ENCODE data around the gene GRM7. TPM values are rescaled to one million over a fixed set of nuclear protein-coding genes. Genes with fewer than 3 reads are reported as not detected.

The GRM7 gene
- total RNA-seq, 1 experiment from 2014 or later = not detected

DNA sequence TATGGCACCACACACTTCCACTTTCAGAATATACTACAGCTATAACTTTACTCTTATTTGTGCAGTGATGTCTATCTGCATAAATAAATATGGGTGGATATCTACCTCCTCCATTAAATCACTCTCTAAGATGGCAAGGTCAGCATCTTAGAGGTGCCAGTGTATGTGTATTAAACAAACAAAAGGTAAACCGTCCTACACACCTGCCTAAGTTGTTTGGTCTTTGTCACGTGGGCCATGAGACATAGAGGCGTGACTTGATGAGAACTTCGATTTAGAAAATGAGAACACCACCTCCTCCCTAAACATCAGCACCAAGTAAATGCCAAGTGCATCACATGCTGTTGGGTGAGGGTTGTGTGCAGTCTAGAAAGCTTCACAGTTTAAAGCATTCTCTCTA is 310.6 kb downstream of the GRM7 start:
- intact Hi-C loops (cut with micrococcal nuclease; ENCODE audit: unreplicated experiment) = no loop called here
- POLR2A ChIA-PET (ENCODE audit: low non-redundant PET) = no interaction called here
- Histone ChIP-seq H3K4me3 (ENCODE audit: low read depth, low read length, poor library complexity, severe bottlenecking) (no peak overlapping the region), H3K36me3 (ENCODE audit: insufficient read depth, low read length, poor library complexity, severe bottlenecking) (no peaks in the 10 kb centered on the region), H3K27ac (ENCODE audit: low read depth, low read length, poor library complexity, severe bottlenecking) (no peak overlapping the region), H3K9me3 (ENCODE audit: low read depth, low read length, poor library complexity, severe bottlenecking) (no peaks in the 10 kb centered on the region), H3K27me3 (replicated peaks; ENCODE audit: insufficient read depth, low read depth, low read length, poor library complexity) (no peaks in the 10 kb centered on the region), H3K4me1 (ENCODE audit: insufficient read depth, low read length, poor library complexity, severe bottlenecking) (no peaks in the 10 kb centered on the region)
- no TSS peak for BruUV-seq (replicated peaks)
- no peak for DNase-seq (ENCODE audit: low spot score)
- no peak for TF ChIP-seq EZH2 (IDR thresholded peaks at IDR 0.05; ENCODE audit: borderline replicate concordance, low read depth, low read length, poor library complexity, severe bottlenecking)
- TF ChIP-seq, protein P1, sequence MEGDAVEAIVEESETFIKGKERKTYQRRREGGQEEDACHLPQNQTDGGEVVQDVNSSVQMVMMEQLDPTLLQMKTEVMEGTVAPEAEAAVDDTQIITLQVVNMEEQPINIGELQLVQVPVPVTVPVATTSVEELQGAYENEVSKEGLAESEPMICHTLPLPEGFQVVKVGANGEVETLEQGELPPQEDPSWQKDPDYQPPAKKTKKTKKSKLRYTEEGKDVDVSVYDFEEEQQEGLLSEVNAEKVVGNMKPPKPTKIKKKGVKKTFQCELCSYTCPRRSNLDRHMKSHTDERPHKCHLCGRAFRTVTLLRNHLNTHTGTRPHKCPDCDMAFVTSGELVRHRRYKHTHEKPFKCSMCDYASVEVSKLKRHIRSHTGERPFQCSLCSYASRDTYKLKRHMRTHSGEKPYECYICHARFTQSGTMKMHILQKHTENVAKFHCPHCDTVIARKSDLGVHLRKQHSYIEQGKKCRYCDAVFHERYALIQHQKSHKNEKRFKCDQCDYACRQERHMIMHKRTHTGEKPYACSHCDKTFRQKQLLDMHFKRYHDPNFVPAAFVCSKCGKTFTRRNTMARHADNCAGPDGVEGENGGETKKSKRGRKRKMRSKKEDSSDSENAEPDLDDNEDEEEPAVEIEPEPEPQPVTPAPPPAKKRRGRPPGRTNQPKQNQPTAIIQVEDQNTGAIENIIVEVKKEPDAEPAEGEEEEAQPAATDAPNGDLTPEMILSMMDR (conservative IDR thresholded peaks at IDR 0.05; ENCODE audit: low read depth, low read length) = no peak
- CTCF ChIA-PET = no interaction called here

DNA sequence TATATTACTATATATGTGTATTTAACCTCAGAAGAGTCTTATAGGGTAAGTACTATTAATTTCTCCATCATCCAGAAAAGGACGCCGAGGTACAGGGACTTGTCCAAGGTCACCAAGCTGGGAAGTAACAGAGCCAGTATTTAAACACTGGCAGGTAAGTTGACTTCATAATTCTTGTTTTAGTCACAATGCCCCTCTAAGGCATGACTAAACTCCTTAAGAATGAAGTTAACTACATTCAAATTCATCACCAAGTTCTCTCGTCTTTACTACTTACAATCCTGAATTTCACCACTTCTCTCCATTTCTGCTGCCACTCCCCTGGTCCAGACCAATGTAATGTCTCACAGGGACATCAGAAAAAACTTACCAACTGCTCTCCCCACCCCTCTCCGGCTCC is 312.1 kb downstream of the GRM7 start:
- no peak for TF ChIP-seq EZH2 (IDR thresholded peaks at IDR 0.05; ENCODE audit: borderline replicate concordance, low read depth, low read length, poor library complexity, severe bottlenecking)
- Histone ChIP-seq H3K4me1 (ENCODE audit: insufficient read depth, low read length, poor library complexity, severe bottlenecking) (no peaks in the 10 kb centered on the region), H3K27ac (ENCODE audit: low read depth, low read length, poor library complexity, severe bottlenecking) (no peak overlapping the region), H3K27me3 (replicated peaks; ENCODE audit: insufficient read depth, low read depth, low read length, poor library complexity) (no peaks in the 10 kb centered on the region), H3K9me3 (ENCODE audit: low read depth, low read length, poor library complexity, severe bottlenecking) (no peaks in the 10 kb centered on the region), H3K36me3 (ENCODE audit: insufficient read depth, low read length, poor library complexity, severe bottlenecking) (no peaks in the 10 kb centered on the region), H3K4me3 (ENCODE audit: low read depth, low read length, poor library complexity, severe bottlenecking) (no peak overlapping the region)
- DNase-seq (ENCODE audit: low spot score) = no peak
- intact Hi-C loops (cut with micrococcal nuclease; ENCODE audit: unreplicated experiment) = no loop called here
- BruUV-seq (replicated peaks) = no TSS peak
- ChIA-PET POLR2A (ENCODE audit: low non-redundant PET) (no interaction called here), CTCF (no interaction called here)

DNA sequence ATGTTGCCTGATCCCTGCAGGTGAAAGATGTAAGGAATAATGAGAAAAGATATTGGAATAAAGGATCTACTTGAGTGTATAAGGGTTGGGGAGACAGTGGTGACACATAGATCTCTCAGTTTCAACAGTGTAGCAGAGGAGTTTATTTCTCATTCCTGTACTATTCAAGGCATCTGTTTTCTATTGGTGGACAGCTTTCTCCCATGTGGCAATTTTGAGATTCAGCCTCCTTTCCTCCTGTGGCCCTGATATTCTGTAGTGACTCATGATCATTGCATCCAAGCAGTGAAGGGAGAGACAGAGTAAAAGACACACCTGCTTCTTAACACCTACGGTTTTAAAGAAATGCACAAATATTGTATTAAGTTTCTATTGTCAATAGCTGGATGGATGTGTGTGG is 327.6 kb downstream of the GRM7 start:
- H3K27ac ChIP-seq (ENCODE audit: low read depth, low read length, poor library complexity, severe bottlenecking) = no peak overlapping the region
- intact Hi-C loops (cut with micrococcal nuclease; ENCODE audit: unreplicated experiment) = no loop called here
- no peaks in the 10 kb centered on the region for H3K9me3 ChIP-seq (ENCODE audit: low read depth, low read length, poor library complexity, severe bottlenecking)
- no peak overlapping the region for H3K4me3 ChIP-seq (ENCODE audit: low read depth, low read length, poor library complexity, severe bottlenecking)
- POLR2A ChIA-PET (ENCODE audit: low non-redundant PET) = no interaction called here
- TF ChIP-seq, protein P1 (conservative IDR thresholded peaks at IDR 0.05; ENCODE audit: low read depth, low read length) = no peak
- TF ChIP-seq EZH2 (IDR thresholded peaks at IDR 0.05; ENCODE audit: borderline replicate concordance, low read depth, low read length, poor library complexity, severe bottlenecking) = no peak
- CTCF ChIA-PET = no interaction called here
- H3K4me1 ChIP-seq (ENCODE audit: insufficient read depth, low read length, poor library complexity, severe bottlenecking) = no peaks in the 10 kb centered on the region
- no peaks in the 10 kb centered on the region for H3K36me3 ChIP-seq (ENCODE audit: insufficient read depth, low read length, poor library complexity, severe bottlenecking)
- DNase-seq (ENCODE audit: low spot score) = no peak
- H3K27me3 ChIP-seq (replicated peaks; ENCODE audit: insufficient read depth, low read depth, low read length, poor library complexity) = no peaks in the 10 kb centered on the region
- BruUV-seq (replicated peaks) = no TSS peak

DNA sequence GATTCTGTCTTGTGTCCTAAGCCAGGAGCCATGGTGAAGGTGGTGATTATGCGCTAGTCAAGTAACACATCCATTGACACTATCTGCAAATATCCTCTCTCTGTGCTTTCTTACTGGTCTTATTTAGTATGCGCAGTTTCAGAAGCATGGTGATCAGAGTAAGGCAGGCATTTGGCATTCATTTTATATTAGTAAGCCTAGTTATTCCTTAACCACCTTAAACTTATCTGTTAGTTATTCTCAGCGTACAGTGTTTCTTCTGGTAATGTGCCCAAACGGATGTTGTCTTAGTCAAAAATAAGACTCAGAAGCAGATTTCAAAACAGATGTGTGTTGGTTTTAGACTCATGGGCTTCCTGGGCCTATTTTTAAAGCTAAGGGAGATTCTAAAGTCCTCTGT is 329.2 kb downstream of the GRM7 start:
- H3K27me3 ChIP-seq (replicated peaks; ENCODE audit: insufficient read depth, low read depth, low read length, poor library complexity) = no peaks in the 10 kb centered on the region
- intact Hi-C loops (cut with micrococcal nuclease; ENCODE audit: unreplicated experiment) = no loop called here
- no peak overlapping the region for H3K4me3 ChIP-seq (ENCODE audit: low read depth, low read length, poor library complexity, severe bottlenecking)
- H3K4me1 ChIP-seq (ENCODE audit: insufficient read depth, low read length, poor library complexity, severe bottlenecking) = no peaks in the 10 kb centered on the region
- no peaks in the 10 kb centered on the region for H3K9me3 ChIP-seq (ENCODE audit: low read depth, low read length, poor library complexity, severe bottlenecking)
- CTCF ChIA-PET = no interaction called here
- BruUV-seq (replicated peaks) = no TSS peak
- no peaks in the 10 kb centered on the region for H3K36me3 ChIP-seq (ENCODE audit: insufficient read depth, low read length, poor library complexity, severe bottlenecking)
- no peak for DNase-seq (ENCODE audit: low spot score)
- H3K27ac ChIP-seq (ENCODE audit: low read depth, low read length, poor library complexity, severe bottlenecking) = no peak overlapping the region
- TF ChIP-seq, protein P1 (conservative IDR thresholded peaks at IDR 0.05; ENCODE audit: low read depth, low read length) = no peak
- POLR2A ChIA-PET (ENCODE audit: low non-redundant PET) = no interaction called here

All from A673 (cell line).